HL-60 (cell line): Measurements from ENCODE around the gene CHRNA9.
A peak's percentile ranks its signal among the peaks of the same experiment; 100 is the strongest.

Experiments
- GABPA ChIP-seq: IDR thresholded peaks from 2 replicates; pipeline ENCODE4 v1.6.1; 2012; ENCODE audit warnings: low read depth
- POLR2AphosphoS5 ChIP-seq: IDR thresholded peaks from 2 replicates; pipeline ENCODE4 v1.6.1; 2012; ENCODE audit warnings: low read depth
- SPI1 ChIP-seq: IDR thresholded peaks from 2 replicates; pipeline ENCODE4 v1.6.1; 2012; ENCODE audit warnings: low read depth, mild to moderate bottlenecking, borderline replicate concordance
- TF ChIP-seq, protein P1 (sequence below): IDR thresholded peaks from one replicate; pipeline ENCODE4 v1.5.1; 2011; ENCODE audit warnings: low read length, control low read depth, inconsistent platforms; ENCODE audit not compliant: insufficient read depth
- TF ChIP-seq, protein P2 (sequence below): IDR thresholded peaks from 2 replicates; pipeline ENCODE4 v1.6.1; 2012; ENCODE audit warnings: low read depth; ENCODE audit not compliant: insufficient replicate concordance

DNA sequence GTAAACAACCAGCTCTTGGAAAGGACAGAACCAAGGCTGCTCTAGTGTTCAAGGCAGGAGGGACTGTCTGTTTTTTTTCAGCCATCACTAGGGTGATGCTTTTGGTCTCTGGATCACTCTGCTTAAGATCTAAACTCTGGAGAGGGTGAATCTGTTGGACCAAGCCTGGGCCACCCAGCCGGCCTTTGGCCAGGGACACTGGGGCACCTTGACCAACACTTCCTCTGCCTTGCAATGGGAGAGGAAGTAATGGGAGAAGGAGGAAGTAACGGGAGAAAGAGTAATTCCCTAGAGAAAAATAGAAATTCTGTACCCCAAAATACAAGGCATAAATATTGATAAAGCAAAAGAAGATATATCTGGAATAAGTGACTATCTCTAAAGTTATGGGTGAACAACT lies 12.9 kb downstream of the CHRNA9 start:
- TF ChIP-seq, protein P1, sequence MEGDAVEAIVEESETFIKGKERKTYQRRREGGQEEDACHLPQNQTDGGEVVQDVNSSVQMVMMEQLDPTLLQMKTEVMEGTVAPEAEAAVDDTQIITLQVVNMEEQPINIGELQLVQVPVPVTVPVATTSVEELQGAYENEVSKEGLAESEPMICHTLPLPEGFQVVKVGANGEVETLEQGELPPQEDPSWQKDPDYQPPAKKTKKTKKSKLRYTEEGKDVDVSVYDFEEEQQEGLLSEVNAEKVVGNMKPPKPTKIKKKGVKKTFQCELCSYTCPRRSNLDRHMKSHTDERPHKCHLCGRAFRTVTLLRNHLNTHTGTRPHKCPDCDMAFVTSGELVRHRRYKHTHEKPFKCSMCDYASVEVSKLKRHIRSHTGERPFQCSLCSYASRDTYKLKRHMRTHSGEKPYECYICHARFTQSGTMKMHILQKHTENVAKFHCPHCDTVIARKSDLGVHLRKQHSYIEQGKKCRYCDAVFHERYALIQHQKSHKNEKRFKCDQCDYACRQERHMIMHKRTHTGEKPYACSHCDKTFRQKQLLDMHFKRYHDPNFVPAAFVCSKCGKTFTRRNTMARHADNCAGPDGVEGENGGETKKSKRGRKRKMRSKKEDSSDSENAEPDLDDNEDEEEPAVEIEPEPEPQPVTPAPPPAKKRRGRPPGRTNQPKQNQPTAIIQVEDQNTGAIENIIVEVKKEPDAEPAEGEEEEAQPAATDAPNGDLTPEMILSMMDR = no peak
- TF ChIP-seq GABPA (no peak), POLR2AphosphoS5 (no peak), SPI1 (peak; percentile 62; the same call in 1 of the 2 replicates)
- TF ChIP-seq, protein P2, sequence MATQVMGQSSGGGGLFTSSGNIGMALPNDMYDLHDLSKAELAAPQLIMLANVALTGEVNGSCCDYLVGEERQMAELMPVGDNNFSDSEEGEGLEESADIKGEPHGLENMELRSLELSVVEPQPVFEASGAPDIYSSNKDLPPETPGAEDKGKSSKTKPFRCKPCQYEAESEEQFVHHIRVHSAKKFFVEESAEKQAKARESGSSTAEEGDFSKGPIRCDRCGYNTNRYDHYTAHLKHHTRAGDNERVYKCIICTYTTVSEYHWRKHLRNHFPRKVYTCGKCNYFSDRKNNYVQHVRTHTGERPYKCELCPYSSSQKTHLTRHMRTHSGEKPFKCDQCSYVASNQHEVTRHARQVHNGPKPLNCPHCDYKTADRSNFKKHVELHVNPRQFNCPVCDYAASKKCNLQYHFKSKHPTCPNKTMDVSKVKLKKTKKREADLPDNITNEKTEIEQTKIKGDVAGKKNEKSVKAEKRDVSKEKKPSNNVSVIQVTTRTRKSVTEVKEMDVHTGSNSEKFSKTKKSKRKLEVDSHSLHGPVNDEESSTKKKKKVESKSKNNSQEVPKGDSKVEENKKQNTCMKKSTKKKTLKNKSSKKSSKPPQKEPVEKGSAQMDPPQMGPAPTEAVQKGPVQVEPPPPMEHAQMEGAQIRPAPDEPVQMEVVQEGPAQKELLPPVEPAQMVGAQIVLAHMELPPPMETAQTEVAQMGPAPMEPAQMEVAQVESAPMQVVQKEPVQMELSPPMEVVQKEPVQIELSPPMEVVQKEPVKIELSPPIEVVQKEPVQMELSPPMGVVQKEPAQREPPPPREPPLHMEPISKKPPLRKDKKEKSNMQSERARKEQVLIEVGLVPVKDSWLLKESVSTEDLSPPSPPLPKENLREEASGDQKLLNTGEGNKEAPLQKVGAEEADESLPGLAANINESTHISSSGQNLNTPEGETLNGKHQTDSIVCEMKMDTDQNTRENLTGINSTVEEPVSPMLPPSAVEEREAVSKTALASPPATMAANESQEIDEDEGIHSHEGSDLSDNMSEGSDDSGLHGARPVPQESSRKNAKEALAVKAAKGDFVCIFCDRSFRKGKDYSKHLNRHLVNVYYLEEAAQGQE = no peak
